ENCODE measurements around the gene WDHD1.

- TF ChIP-seq CTCF (IDR thresholded peaks at IDR 0.05; ENCODE audit: low read depth, low read length, poor library complexity, severe bottlenecking) (no peak), EZH2phosphoT487 (IDR thresholded peaks at IDR 0.05; ENCODE audit: borderline replicate concordance, low read length) (no peak)
These were observed 107.6 kb downstream of the WDHD1 start for GRCh38 chr14:54919330-54919729.

Data from DOHH2 (cell line).